ENCODE measurements around the gene HNF1B. TPM values are rescaled to one million over a fixed set of nuclear protein-coding genes. Genes with fewer than 3 reads are reported as not detected.

Gene HNF1B
- total RNA-seq, 1 donor from 2014 or later, result 29.8 TPM

DNA sequence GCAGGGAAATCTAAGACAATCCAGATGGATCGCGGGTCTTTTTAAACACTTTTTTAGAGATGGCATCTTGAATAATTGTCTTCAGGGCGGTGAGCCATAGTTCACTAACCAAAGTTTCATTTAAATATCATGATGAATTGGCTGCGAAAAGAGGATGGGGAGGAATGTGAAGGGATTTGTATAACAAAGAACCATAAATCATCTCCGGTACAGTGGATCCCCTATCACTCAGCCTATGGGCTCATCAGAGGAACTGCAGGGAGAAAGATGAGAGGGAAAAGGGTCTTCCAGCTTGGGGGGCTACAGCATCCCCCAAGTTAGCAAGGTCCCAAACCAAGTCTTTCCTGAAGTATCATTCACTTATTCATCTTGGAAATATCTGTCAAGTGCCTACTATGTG is 84.9 kb downstream of the HNF1B start:
- H3K4me3 ChIP-seq (ENCODE audit: low read depth, low read length), result no peak overlapping the region
- TF ChIP-seq, protein P1, sequence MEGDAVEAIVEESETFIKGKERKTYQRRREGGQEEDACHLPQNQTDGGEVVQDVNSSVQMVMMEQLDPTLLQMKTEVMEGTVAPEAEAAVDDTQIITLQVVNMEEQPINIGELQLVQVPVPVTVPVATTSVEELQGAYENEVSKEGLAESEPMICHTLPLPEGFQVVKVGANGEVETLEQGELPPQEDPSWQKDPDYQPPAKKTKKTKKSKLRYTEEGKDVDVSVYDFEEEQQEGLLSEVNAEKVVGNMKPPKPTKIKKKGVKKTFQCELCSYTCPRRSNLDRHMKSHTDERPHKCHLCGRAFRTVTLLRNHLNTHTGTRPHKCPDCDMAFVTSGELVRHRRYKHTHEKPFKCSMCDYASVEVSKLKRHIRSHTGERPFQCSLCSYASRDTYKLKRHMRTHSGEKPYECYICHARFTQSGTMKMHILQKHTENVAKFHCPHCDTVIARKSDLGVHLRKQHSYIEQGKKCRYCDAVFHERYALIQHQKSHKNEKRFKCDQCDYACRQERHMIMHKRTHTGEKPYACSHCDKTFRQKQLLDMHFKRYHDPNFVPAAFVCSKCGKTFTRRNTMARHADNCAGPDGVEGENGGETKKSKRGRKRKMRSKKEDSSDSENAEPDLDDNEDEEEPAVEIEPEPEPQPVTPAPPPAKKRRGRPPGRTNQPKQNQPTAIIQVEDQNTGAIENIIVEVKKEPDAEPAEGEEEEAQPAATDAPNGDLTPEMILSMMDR (conservative IDR thresholded peaks at IDR 0.05; ENCODE audit: low read depth, low read length), result no peak
- no peak for DNase-seq (ENCODE audit: low read depth)

DNA sequence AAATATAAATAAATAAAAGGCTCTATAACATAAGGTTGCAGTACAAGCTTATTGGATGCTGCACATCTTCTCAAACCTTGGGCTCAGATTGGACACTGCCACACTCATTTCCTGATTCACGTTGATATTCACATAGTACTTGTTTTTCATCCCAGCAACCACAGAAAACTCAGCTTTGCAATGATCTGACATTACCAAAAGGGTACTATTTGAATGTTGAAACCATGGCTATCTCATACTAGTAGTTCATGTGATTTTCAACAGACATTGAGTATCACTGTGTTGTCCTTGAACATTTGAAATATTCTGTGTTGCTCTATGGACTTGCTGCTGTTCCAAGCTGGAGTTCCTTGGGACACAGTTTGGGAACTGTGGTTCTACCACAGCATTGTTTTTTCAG is 87.7 kb downstream of the HNF1B start:
- H3K4me3 ChIP-seq (ENCODE audit: low read depth, low read length), result no peak overlapping the region
- TF ChIP-seq, protein P1 (conservative IDR thresholded peaks at IDR 0.05; ENCODE audit: low read depth, low read length), result no peak

DNA sequence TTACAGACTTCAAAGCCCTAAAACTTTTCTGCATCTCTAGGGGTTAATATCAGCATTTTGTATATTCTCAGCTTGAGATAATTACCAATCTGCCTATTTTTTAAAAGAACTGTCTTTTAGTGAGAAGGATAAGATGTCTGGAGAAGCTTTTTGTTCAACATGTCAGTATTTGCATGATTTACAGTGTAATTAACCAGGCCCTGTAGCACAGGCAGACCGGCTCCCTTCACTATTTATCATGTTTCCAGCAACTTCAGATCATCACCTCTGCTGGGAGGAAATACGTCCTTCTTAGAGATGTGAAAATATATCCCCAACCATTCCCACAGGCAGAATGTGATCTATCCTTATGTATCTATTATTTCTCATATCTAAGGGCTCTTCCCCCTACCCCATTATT is 93.0 kb downstream of the HNF1B start:
- DNase-seq (ENCODE audit: low read depth), result no peak
- TF ChIP-seq, protein P1 (conservative IDR thresholded peaks at IDR 0.05; ENCODE audit: low read depth, low read length), result no peak
- H3K4me3 ChIP-seq (ENCODE audit: low read depth, low read length), result no peak overlapping the region

More for the DNA sequence above, 87.7 kb downstream of the HNF1B start:
- DNase-seq (ENCODE audit: low read depth), result no peak

DNA sequence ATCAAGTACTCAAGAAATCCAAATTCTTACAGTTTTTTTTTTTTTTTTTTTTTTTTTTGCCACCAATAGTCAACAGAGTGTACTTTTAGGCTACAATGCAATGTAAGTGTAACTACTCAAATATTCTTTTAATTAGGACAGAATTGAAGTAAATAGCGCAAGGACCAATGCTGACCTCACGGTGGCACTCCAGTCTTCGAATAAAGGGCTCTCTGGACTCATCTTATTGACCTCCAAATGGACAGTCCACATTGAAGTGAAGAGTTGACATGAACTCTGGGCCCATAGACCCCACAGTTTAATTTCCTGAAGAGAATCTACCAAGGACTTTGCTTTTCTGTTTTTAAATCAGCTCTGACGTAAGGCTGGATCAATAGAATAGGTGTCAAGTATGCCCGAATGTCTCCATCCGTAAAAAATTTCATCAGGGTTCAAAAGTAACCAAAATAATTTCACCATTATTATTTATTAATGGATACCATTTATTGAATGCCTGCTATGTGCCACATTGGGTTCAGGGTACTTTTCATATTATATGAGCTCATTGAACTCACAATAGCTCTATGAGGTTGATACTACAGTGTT is 94.3 kb downstream of the HNF1B start:
- DNase-seq (ENCODE audit: low read depth), result no peak

DNA sequence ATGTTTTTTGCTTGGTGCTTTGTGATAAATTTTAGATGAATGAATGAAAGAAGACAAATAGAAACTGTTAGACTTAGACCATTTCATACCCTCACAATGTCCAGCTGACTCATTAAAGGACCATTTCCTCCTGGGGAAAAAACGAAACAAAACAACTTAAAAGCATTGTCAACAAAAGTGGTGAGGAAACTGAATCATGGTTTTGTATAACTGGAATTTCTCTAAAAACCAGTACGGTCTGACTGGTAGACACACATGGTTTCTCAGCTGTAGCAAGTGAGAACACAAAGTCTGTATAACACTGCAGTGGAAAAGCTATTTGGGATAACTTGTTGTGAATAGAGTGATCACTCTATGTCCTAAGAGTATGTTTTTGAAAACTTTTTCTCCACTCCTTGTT is 96.3 kb downstream of the HNF1B start:
- no peak overlapping the region for H3K4me3 ChIP-seq (ENCODE audit: low read depth, low read length)
- peak; percentile 96 for DNase-seq (ENCODE audit: low read depth)
- TF ChIP-seq, protein P1 (conservative IDR thresholded peaks at IDR 0.05; ENCODE audit: low read depth, low read length), result no peak

More for the DNA sequence above, 94.3 kb downstream of the HNF1B start:
- no peak overlapping the region for H3K4me3 ChIP-seq (ENCODE audit: low read depth, low read length)
- TF ChIP-seq, protein P1 (conservative IDR thresholded peaks at IDR 0.05; ENCODE audit: low read depth, low read length), result peak; percentile 69

DNA sequence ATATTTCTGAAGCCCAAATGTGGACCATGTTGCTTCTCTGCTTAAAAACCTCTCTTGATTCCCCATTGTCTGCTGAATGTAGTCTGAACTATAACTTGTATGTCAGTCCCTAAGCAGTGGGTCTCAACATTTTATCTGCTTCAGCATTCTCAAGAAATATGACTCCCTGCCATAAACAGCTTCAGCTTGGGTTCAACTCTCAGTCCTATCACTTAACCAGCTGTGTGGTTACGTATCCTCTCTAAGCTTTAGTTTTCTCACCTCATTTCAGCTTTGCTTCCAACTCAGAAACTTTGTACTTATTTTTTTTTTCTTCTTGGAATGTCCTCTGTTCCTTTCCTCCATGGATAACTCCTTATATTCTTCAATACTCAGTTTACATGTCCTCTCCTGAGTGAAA is 97.0 kb downstream of the HNF1B start:
- H3K4me3 ChIP-seq (ENCODE audit: low read depth, low read length), result no peak overlapping the region
- TF ChIP-seq, protein P1 (conservative IDR thresholded peaks at IDR 0.05; ENCODE audit: low read depth, low read length), result no peak
- DNase-seq (ENCODE audit: low read depth), result no peak

DNA sequence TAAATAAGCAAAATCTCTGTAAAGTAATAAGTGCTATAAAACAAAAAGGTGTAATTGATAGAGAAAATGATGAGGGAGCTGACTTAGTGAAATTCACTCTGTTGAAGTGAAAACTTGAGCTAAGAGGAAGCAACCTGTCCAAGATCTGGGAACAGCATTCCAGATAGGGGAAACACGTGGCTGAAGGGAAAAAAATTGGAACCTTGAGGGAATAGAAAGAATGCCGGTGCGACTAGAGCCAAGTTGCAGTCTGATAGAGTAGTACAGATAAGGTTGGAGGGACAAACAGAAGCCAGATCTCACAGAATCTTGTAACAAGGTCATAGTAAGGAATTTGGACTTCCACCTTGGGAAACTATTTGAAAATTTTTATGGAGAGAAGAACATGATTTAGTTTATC is 101.0 kb downstream of the HNF1B start:
- DNase-seq (ENCODE audit: low read depth), result no peak
- peak overlapping the region; percentile 78 for H3K4me3 ChIP-seq (ENCODE audit: low read depth, low read length)

More for the DNA sequence above, 101.0 kb downstream of the HNF1B start:
- TF ChIP-seq, protein P1 (conservative IDR thresholded peaks at IDR 0.05; ENCODE audit: low read depth, low read length), result no peak
